ENCODE measurements around the gene TAS2R46.
A peak's percentile ranks its signal among the peaks of the same experiment; 100 is the strongest.
"Not testable (repeated sequence)": the region's sequence is repeated elsewhere in the genome, so short reads cannot be mapped to it uniquely, and the experiment has no call there.

The TAS2R46 gene

GRCh38 chr12:11039171-11039570, 22.9 kb downstream of the TAS2R46 start:
- DNase-seq (ENCODE audit: low read depth, low spot score) = no peak

GRCh38 chr12:11033959-11034358, 28.1 kb downstream of the TAS2R46 start:
- not testable (repeated sequence) for DNase-seq (ENCODE audit: low read depth, low spot score)

DNA sequence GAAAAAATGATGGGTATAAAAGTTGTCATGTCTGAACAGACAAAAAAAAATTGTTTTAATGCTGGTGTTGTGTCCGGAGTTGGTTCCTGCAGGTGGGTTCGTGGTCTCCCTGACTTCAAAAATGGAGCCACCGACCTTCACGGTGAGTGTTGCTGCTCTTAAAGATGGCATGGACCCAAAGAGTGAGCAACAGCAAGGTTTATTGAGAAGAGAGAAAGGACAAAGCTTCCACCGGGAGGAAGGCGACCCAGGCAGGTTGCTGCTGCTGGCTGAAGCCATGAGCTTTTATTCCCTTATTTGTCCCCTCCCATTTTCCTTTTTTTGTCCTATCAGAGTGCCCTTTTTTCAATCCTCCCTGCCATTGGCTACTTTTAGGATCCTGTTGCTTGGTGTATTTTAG, 30.8 kb downstream of the TAS2R46 start, which contains the start of gene TAS2R31:
Gene TAS2R31, minus strand, starts transcription at position 101 of the 400 bp plus-strand sequence. Its CDS starts 72 bp downstream, at position 29.
- no peak for DNase-seq (ENCODE audit: low read depth, low spot score)

DNA sequence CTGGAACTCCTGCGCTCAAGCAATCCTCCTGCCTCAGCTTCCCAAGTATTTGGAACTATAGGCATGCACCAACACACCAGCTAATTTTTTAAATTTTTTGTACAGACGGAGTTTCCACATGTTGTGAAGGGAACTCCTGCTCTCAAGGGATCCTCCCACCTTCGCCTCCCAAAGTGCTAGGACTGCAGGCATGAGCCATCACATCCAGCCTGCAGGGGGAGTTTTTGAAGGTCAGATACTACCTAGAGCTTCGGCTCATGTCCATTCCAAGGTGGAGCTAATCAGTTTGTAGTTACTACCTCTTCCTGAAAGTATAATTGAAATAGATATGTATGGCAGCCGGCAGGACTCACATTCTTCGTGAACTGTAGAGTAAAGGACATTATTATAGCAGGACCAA, 36.0 kb downstream of the TAS2R46 start:
- DNase-seq (ENCODE audit: low read depth, low spot score) = peak; percentile 20

- DNase-seq (ENCODE audit: low read depth, low spot score) = no peak
Observed at GRCh38 chr12:11023387-11023786, 38.7 kb downstream of the TAS2R46 start.

GRCh38 chr12:11022520-11022919, 39.6 kb downstream of the TAS2R46 start, which contains the start of gene TAS2R19:
Gene TAS2R19, minus strand, starts transcription at chr12:11022620. Its CDS starts 49 bp downstream, at chr12:11022571.
- no peak for DNase-seq (ENCODE audit: low read depth, low spot score)

DNA sequence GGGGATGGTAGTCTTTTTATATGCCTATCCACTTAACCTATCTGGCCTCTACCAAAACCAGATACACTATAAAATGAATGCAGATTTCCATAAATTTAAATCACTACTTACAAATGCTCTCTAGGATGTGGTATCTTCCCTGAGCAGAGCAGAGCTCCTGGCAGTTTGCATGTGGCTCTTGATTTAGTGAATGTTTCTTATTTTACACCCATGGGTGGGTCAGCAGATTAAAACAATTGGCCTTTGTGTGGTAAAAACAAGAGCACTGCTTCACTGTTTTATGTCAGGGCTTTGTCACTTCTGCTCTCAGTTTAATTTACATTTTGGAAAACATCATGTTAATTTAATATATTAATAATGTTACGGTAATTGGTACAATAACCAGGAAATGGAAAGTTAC, 45.2 kb downstream of the TAS2R46 start:
- DNase-seq (ENCODE audit: low read depth, low spot score) = no peak

- no peak for DNase-seq (ENCODE audit: low read depth, low spot score)
Observed at GRCh38 chr12:11015775-11016430, 46.2 kb downstream of the TAS2R46 start.

DNA sequence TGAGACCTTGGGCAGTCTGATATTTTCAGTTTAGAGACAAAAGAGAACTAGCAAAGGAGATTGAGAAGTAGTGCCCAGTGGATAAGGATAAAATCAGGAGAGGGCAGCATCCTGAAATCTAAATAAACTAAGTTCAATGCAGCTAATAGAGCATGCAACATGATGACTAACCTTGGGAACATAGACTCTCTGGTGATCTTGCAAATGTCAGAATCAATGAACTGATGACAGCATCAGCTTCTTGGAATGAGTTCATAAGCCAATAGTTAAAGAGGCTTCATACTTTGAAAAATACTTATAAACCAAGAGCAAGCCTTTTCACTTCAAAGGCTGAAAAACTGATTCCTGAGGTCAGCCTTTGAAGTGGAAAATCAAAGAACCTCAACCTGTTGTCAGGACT, 47.9 kb downstream of the TAS2R46 start:
- no peak for DNase-seq (ENCODE audit: low read depth, low spot score)

Measured in iPS DF 19.7 (cell line).